MV-4-11 (cell line): Measurements from ENCODE around the gene WDR17.
A peak's percentile ranks its signal among the peaks of the same experiment; 100 is the strongest.

Experiments
- DNase-seq: peaks from one replicate; lab custom pipeline; 2025; lab: John Stamatoyannopoulos, UW

Gene WDR17

GRCh38 chr4:176099314-176099713, 33.7 kb downstream of the WDR17 start:
- DNase-seq: no peak

- no peak for DNase-seq
Measured at GRCh38 chr4:176102414-176103063, 36.9 kb downstream of the WDR17 start.

GRCh38 chr4:176107695-176108094, 42.1 kb downstream of the WDR17 start:
- no peak for DNase-seq

- peak; percentile 57 for DNase-seq
Measured at GRCh38 chr4:176123710-176124407, 58.2 kb downstream of the WDR17 start.

- DNase-seq: no peak
Measured at GRCh38 chr4:176125063-176125462, 59.4 kb downstream of the WDR17 start.

- no peak for DNase-seq
Measured at GRCh38 chr4:176134670-176135069, 69.0 kb downstream of the WDR17 start.

- DNase-seq: no peak
Measured at GRCh38 chr4:176137631-176138030, 72.0 kb downstream of the WDR17 start.

- no peak for DNase-seq
Measured at GRCh38 chr4:176139518-176139917, 73.9 kb downstream of the WDR17 start.

GRCh38 chr4:176142253-176142652, 76.6 kb downstream of the WDR17 start:
- DNase-seq: no peak

GRCh38 chr4:176149680-176150355, 84.2 kb downstream of the WDR17 start:
- no peak for DNase-seq

- peak; percentile 3 for DNase-seq
Measured at GRCh38 chr4:176150356-176150682, 84.7 kb downstream of the WDR17 start.

GRCh38 chr4:176150704-176151103, 85.1 kb downstream of the WDR17 start:
- no peak for DNase-seq

- DNase-seq: no peak
Measured at GRCh38 chr4:176153124-176153523, 87.5 kb downstream of the WDR17 start.

- no peak for DNase-seq
Measured at GRCh38 chr4:176156656-176157055, 91.0 kb downstream of the WDR17 start.

GRCh38 chr4:176163041-176163440, 97.4 kb downstream of the WDR17 start:
- DNase-seq: no peak

GRCh38 chr4:176185051-176185450, 119.4 kb downstream of the WDR17 start:
- DNase-seq: no peak

- no peak for DNase-seq
Measured at GRCh38 chr4:176186067-176186466, 120.4 kb downstream of the WDR17 start.

- DNase-seq: no peak
Measured at GRCh38 chr4:176186671-176187395, 121.2 kb downstream of the WDR17 start.

GRCh38 chr4:176187624-176188023, 122.0 kb downstream of the WDR17 start:
- DNase-seq: no peak

GRCh38 chr4:176188654-176189053, 123.0 kb downstream of the WDR17 start:
- peak; percentile 66 for DNase-seq

GRCh38 chr4:176189891-176190795, 124.5 kb downstream of the WDR17 start:
- DNase-seq: no peak

GRCh38 chr4:176191974-176192373, 126.3 kb downstream of the WDR17 start:
- DNase-seq: no peak
